Measurements from ENCODE around the gene CAMTA1. TPM values are rescaled to one million over a fixed set of nuclear protein-coding genes. Genes with fewer than 3 reads are reported as not detected.

CAMTA1 gene
- total and polyA plus RNA-seq, 8 donors: 42.8 to 213 (median 118) TPM

- intact Hi-C loops (cut with DNase I; ENCODE audit: low total_unique reads): no loop called here
- no peak for DNase-seq
- Histone ChIP-seq H3K4me1 (peaks cover 20 to 83% (median 56%) of the 10 kb centered on the region in 4 donors), H3K36me3 (peaks cover 0 to 4% (median 0%) of the 10 kb centered on the region in 4 donors), H3K9me3 (no peaks in the 10 kb centered on the region), H3K27me3 (no peaks in the 10 kb centered on the region), H3K27ac (peak overlapping the region in 2 of 5 donors; percentile 30 to 83), H3K4me3 (no peak overlapping the region)
- TF ChIP-seq EP300 (IDR thresholded peaks at IDR 0.05): no peak
- TF ChIP-seq POLR2A (IDR thresholded peaks at IDR 0.05): no peak
- no peak for TF ChIP-seq CTCF (IDR thresholded peaks at IDR 0.05)
- no peak for TF ChIP-seq POLR2AphosphoS5 (IDR thresholded peaks at IDR 0.05)
- 71 to 86% (median 82%) methylated on average over 6 of the region's 6 CpGs for WGBS, 5 donors
Observed at GRCh38 chr1:6824665-6825368, 39.6 kb downstream of the CAMTA1 start.

- Histone ChIP-seq H3K9me3 (no peaks in the 10 kb centered on the region), H3K27ac (peak overlapping the region in 4 of 5 donors; percentile 7 to 83 (median 15)), H3K4me1 (peaks cover 14 to 74% (median 46%) of the 10 kb centered on the region in 4 donors), H3K36me3 (peaks cover 0 to 4% (median 0%) of the 10 kb centered on the region in 4 donors), H3K4me3 (no peak overlapping the region), H3K27me3 (no peaks in the 10 kb centered on the region)
- intact Hi-C loops (cut with DNase I; ENCODE audit: low total_unique reads): no loop called here
- TF ChIP-seq EP300 (IDR thresholded peaks at IDR 0.05) (no peak), CTCF (IDR thresholded peaks at IDR 0.05) (no peak), POLR2AphosphoS5 (IDR thresholded peaks at IDR 0.05) (no peak), POLR2A (IDR thresholded peaks at IDR 0.05) (no peak)
- WGBS, 5 donors: 48 to 72% (median 50%) methylated on average over 4 of the region's 4 CpGs
- peak in 1 of 2 donors; percentile 13 for DNase-seq
Observed at GRCh38 chr1:6825828-6826227, 40.6 kb downstream of the CAMTA1 start.

GRCh38 chr1:6827079-6827478, 41.8 kb downstream of the CAMTA1 start:
- Histone ChIP-seq H3K4me1 (peaks cover 23 to 74% (median 43%) of the 10 kb centered on the region in 4 donors), H3K4me3 (no peak overlapping the region), H3K27ac (no peak overlapping the region), H3K9me3 (no peaks in the 10 kb centered on the region), H3K27me3 (no peaks in the 10 kb centered on the region), H3K36me3 (peaks cover 0 to 4% (median 0%) of the 10 kb centered on the region in 4 donors)
- 65 to 90% (median 78%) methylated on average over 3 of the region's 3 CpGs for WGBS, 5 donors
- intact Hi-C loops (cut with DNase I; ENCODE audit: low total_unique reads): no loop called here
- no peak for DNase-seq
- TF ChIP-seq POLR2AphosphoS5 (IDR thresholded peaks at IDR 0.05): no peak
- no peak for TF ChIP-seq EP300 (IDR thresholded peaks at IDR 0.05)
- no peak for TF ChIP-seq CTCF (IDR thresholded peaks at IDR 0.05)

- intact Hi-C loops (cut with DNase I; ENCODE audit: low total_unique reads): no loop called here
- WGBS, 5 donors: 87 to 93% (median 90%) methylated on average over 10 of the region's 10 CpGs
- Histone ChIP-seq H3K4me3 (no peak overlapping the region), H3K27me3 (no peaks in the 10 kb centered on the region), H3K27ac (no peak overlapping the region), H3K9me3 (no peaks in the 10 kb centered on the region), H3K4me1 (peaks cover 21 to 78% (median 43%) of the 10 kb centered on the region in 4 donors), H3K36me3 (peaks cover 0 to 4% (median 0%) of the 10 kb centered on the region in 4 donors)
- DNase-seq: no peak
- TF ChIP-seq EP300 (IDR thresholded peaks at IDR 0.05) (no peak), POLR2AphosphoS5 (IDR thresholded peaks at IDR 0.05) (no peak), POLR2A (IDR thresholded peaks at IDR 0.05) (no peak), CTCF (IDR thresholded peaks at IDR 0.05) (no peak)
Observed at GRCh38 chr1:6827630-6828165, 42.4 kb downstream of the CAMTA1 start.

All from stomach (tissue), 9 donors.